Activated naive CD8-positive, alpha-beta T cell (primary cell): ENCODE measurements around the gene MPZL2.
"Not testable (repeated sequence)": the region's sequence is repeated elsewhere in the genome, so short reads cannot be mapped to it uniquely, and the experiment has no call there.

Experiments
- H3K27ac Mint-ChIP-seq: one replicate; pipeline ENCODE4 v1.8.0; 2021; ENCODE audit warnings: mixed read lengths
- H3K27me3 Mint-ChIP-seq: one replicate; pipeline ENCODE4 v1.8.0; 2021; ENCODE audit warnings: mixed read lengths
- H3K36me3 Mint-ChIP-seq: one replicate; pipeline ENCODE4 v1.8.0; 2021; ENCODE audit warnings: mixed read lengths
- H3K4me1 Mint-ChIP-seq: one replicate; pipeline ENCODE4 v1.8.0; 2021; ENCODE audit warnings: low read depth, mixed read lengths
- H3K4me3 Mint-ChIP-seq: one replicate; pipeline ENCODE4 v1.8.0; 2021; ENCODE audit warnings: mild to moderate bottlenecking, mixed read lengths
- H3K9me3 Mint-ChIP-seq: one replicate; pipeline ENCODE4 v1.8.0; 2021; ENCODE audit warnings: low read depth, mixed read lengths

MPZL2 gene

DNA sequence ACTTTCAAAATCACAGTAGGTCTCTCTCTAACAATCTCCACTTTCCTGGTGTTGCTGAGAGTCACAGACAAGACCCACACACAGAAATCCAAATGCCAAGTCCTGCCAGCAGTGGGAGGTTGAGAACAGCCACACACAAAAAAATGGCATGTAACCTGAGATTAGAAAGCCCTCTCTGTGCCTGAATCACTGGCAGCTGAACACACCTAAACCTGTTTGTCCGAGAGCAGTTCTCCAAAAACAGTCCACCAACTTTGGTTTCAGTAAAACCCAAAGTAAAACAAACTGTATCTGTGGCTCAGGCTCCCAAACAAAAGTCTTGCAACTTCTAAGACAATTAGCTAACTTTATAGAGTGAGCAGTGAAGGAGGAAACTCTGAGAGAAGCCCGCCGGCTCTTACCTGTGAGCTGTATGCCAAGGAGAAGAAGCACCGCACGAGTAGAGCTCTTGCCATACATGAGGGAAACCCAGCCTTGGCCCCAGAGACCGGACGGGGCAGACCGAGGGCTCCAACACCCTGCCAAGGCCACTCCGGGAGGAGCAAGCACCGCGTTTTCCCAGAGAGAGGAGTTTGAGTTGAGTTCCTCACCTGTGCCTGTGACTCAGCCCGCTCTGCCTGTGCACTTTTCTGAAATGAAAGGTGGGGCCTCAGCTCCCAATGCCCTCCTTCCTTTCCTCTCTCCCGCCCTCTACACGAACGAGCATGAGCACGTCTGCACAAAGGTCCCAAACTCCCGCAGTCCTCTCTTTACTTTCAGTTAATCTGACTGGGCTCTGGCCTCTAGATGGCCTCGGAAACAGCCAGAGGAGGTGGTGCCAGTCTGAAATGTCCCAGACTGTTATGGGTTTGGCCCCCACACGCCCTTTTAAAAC lies at the start of gene MPZL2:
Gene MPZL2 (minus strand): TSS at position 603 of the 874 bp plus-strand sequence. CDS start 144 bp downstream, at position 459.
- H3K4me3 Mint-ChIP-seq, result peak within 1 kb of the TSS; percentile 92
- no peaks in the 10 kb centered on the region for H3K9me3 Mint-ChIP-seq
- peak within 1 kb of the TSS; percentile 84 for H3K27ac Mint-ChIP-seq
- H3K4me1 Mint-ChIP-seq, result peaks cover 56% of the 10 kb centered on the region
- H3K36me3 Mint-ChIP-seq, result peaks cover 15% of the 10 kb centered on the region
- no peaks in the 10 kb centered on the region for H3K27me3 Mint-ChIP-seq

DNA sequence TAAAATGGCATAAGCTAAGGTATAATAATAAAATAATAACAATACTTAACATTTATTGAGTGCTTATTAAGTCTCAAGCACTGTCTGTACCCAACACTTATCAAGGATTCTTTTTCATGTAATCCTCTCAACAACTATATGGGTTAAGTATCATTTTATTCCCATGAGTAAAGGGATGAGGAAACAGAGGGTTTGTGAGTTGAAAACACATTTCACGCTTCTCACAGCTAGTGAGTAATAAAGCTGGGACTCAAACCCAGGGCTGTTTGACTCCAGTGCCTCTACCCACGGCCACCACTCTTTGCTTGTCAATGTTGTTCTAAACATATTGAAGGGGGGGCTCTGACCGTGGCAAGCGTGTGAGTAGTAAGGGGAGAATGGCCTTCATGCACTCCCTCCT lies 49.1 kb upstream of the MPZL2 start:
- H3K4me1 Mint-ChIP-seq, result peaks cover 93% of the 10 kb centered on the region
- H3K27ac Mint-ChIP-seq, result peak overlapping the region; percentile 95
- H3K36me3 Mint-ChIP-seq, result peaks cover 28% of the 10 kb centered on the region
- H3K4me3 Mint-ChIP-seq, result no peak overlapping the region
- no peaks in the 10 kb centered on the region for H3K27me3 Mint-ChIP-seq
- H3K9me3 Mint-ChIP-seq, result no peaks in the 10 kb centered on the region

DNA sequence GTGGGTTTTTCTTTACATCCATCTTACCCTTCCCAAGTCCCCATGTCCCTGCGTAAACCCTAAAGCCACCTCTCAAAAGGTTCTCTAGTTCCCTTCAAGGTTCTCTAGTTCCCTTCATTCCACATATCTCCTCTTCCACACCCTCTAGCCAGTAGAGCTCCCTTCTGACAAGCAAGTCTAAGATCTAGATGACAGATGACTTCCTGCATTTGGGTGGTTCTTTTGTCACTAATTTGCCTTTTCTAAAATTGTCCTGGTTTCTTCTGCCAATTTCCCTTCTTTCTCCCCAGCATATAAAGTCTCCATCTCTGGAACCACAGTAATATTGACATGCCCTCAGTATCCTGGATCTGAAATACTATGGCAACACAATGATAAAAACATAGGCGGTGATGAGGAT lies 48.2 kb upstream of the MPZL2 start:
- H3K27me3 Mint-ChIP-seq, result no peaks in the 10 kb centered on the region
- H3K4me3 Mint-ChIP-seq, result peak overlapping the region; percentile 40
- peaks cover 95% of the 10 kb centered on the region for H3K4me1 Mint-ChIP-seq
- H3K9me3 Mint-ChIP-seq, result no peaks in the 10 kb centered on the region
- H3K36me3 Mint-ChIP-seq, result peaks cover 30% of the 10 kb centered on the region
- H3K27ac Mint-ChIP-seq, result peak overlapping the region; percentile 94

- H3K4me1 Mint-ChIP-seq, result peaks cover 95% of the 10 kb centered on the region
- peak overlapping the region; percentile 94 for H3K27ac Mint-ChIP-seq
- H3K36me3 Mint-ChIP-seq, result peaks cover 36% of the 10 kb centered on the region
Measured at GRCh38 chr11:118311518-118311917, 47.4 kb upstream of the MPZL2 start.

DNA sequence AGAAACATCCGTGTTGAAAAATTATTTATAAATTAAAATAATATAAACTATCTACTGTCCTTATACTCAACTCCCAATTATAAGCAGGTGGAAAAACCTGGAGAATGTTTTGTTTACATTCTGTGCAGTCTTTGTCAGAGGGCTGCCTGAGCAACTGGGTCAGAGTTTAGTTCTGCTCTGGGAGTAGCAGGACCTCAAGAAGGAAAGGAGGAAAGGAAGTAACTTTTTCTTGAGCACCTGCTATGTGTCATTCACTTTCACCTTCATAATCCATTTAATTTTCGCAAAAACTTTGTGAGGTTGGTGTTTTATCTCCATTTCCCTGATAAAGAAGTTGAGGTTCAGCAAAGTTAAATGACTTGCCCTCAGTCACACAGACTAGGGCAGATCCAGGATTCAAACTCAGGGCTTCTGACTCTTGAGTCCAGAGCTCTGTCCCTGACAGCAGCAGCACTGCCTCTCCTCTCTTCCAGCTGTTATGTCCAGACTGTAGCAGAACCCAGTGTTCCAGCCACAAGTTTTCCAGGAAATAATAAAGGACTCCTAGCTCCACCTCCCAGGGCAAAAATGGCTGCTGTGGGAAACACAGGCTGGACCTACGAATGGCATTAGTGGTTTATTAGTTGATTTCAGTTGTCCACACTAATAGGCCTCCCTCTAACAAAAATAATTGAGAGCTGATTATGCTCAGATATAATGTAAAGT lies 46.8 kb upstream of the MPZL2 start:
- no peaks in the 10 kb centered on the region for H3K9me3 Mint-ChIP-seq
- peak overlapping the region; percentile 53 for H3K4me3 Mint-ChIP-seq
- H3K27me3 Mint-ChIP-seq, result no peaks in the 10 kb centered on the region
- peaks cover 91% of the 10 kb centered on the region for H3K4me1 Mint-ChIP-seq
- H3K36me3 Mint-ChIP-seq, result peaks cover 36% of the 10 kb centered on the region
- H3K27ac Mint-ChIP-seq, result peak overlapping the region; percentile 94

More at GRCh38 chr11:118311518-118311917, 47.4 kb upstream of the MPZL2 start:
- H3K4me3 Mint-ChIP-seq, result peak overlapping the region; percentile 53
- H3K9me3 Mint-ChIP-seq, result no peaks in the 10 kb centered on the region
- no peaks in the 10 kb centered on the region for H3K27me3 Mint-ChIP-seq

DNA sequence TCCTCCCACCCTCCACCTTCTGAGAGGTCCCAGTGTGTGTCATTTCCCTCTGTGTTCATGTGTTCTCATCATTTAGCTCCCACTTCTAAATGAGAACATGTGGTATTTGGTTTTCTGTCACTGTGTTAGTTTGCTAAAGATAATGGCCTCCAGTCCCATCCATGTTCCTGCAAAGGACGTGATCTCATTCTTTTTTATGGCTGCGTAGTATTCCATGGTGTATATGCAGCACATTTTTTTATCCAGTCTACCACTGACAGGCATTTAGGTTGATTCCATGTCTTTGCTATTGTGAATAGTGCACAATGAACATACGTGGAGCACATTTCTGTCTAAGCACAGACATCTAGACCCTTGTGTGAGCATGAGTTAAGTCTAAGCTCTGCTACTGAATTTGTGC lies 46.2 kb upstream of the MPZL2 start:
- peaks cover 89% of the 10 kb centered on the region for H3K4me1 Mint-ChIP-seq
- peak overlapping the region; percentile 91 for H3K27ac Mint-ChIP-seq
- peak overlapping the region; percentile 73 for H3K4me3 Mint-ChIP-seq
- peaks cover 37% of the 10 kb centered on the region for H3K36me3 Mint-ChIP-seq
- no peaks in the 10 kb centered on the region for H3K9me3 Mint-ChIP-seq
- H3K27me3 Mint-ChIP-seq, result no peaks in the 10 kb centered on the region

DNA sequence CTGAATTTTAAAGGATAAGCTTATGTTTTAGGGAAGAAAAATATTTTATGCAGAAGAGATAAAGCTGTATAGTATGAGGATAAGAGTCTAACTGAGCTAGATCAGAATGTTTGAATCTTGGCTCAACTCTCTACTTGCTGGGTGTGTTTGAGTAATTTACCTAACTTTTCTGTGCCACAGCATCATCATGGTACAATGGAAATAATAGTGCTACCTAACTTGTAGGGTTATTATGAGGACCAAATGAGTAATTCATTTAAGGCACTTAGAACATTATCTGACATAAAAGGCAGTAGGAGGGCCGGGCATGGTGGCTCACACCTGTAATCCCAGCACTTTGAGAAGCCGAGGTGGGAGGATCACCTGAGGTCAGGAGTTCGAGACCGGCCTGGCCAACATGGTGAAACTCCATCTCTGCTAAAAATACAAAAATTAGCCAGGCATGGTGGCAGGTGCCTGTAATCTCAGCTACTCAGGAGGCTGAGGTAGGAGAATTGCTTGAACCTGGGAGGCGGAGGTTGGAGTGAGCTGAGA lies 45.0 kb upstream of the MPZL2 start:
- Mint-ChIP-seq H3K36me3 (peaks cover 41% of the 10 kb centered on the region), H3K27ac (peak overlapping the region; percentile 99), H3K4me1 (peaks cover 84% of the 10 kb centered on the region), H3K4me3 (peak overlapping the region; percentile 85)
- H3K9me3 Mint-ChIP-seq, H3K27me3 Mint-ChIP-seq: not testable (repeated sequence)

- Mint-ChIP-seq H3K9me3 (no peaks in the 10 kb centered on the region), H3K4me3 (peak overlapping the region; percentile 85), H3K27ac (peak overlapping the region; percentile 99), H3K27me3 (no peaks in the 10 kb centered on the region), H3K36me3 (peaks cover 33% of the 10 kb centered on the region), H3K4me1 (peaks cover 85% of the 10 kb centered on the region)
Measured at GRCh38 chr11:118306556-118306955, 42.5 kb upstream of the MPZL2 start.

GRCh38 chr11:118305726-118306125 lies 41.6 kb upstream of the MPZL2 start:
- peaks cover 83% of the 10 kb centered on the region for H3K4me1 Mint-ChIP-seq

DNA sequence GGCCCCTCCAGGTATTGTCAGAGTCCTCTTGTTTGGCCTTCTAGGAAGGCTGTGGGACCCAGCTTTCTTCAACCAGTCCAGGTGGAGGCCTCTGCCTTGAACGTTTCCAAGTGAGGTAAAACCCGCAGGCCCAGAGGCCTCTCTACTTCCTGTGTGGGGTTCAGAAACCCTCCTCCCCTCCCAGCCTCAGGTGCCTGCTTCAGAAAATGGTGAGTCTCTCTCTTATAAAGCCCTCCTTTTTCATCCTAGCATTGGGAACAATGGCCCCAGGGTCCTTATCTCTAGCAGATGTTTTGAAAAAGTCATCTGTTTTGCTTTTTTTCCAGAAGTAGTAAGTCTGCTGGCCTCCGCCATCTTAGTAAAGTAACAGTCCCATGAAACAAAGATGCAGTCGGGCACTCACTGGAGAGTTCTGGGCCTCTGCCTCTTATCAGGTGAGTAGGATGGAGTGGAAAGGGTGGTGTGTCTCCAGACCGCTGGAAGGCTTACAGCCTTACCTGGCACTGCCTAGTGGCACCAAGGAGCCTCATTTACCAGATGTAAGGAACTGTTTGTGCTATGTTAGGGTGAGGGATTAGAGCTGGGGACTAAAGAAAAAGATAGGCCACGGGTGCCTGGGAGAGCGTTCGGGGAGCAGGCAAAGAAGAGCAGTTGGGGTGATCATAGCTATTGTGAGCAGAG lies 40.6 kb upstream of the MPZL2 start, which contains the start of gene CD3E:
Gene CD3E (plus strand): TSS at position 163 of the 681 bp plus-strand sequence. CDS start 223 bp downstream, at position 386.
- Mint-ChIP-seq H3K9me3 (no peaks in the 10 kb centered on the region), H3K4me1 (peaks cover 77% of the 10 kb centered on the region), H3K4me3 (peak within 1 kb of the TSS; percentile 100), H3K36me3 (peaks cover 29% of the 10 kb centered on the region), H3K27ac (peak within 1 kb of the TSS; percentile 99), H3K27me3 (no peaks in the 10 kb centered on the region)

More at GRCh38 chr11:118305726-118306125, 41.6 kb upstream of the MPZL2 start:
- Mint-ChIP-seq H3K36me3 (peaks cover 33% of the 10 kb centered on the region), H3K9me3 (no peaks in the 10 kb centered on the region), H3K27ac (peak overlapping the region; percentile 99), H3K27me3 (no peaks in the 10 kb centered on the region), H3K4me3 (peak overlapping the region; percentile 100)

GRCh38 chr11:118304227-118304567 lies 40.1 kb upstream of the MPZL2 start:
- Mint-ChIP-seq H3K9me3 (no peaks in the 10 kb centered on the region), H3K27ac (peak overlapping the region; percentile 99), H3K4me1 (peaks cover 72% of the 10 kb centered on the region), H3K27me3 (no peaks in the 10 kb centered on the region), H3K4me3 (peak overlapping the region; percentile 100), H3K36me3 (peaks cover 29% of the 10 kb centered on the region)

DNA sequence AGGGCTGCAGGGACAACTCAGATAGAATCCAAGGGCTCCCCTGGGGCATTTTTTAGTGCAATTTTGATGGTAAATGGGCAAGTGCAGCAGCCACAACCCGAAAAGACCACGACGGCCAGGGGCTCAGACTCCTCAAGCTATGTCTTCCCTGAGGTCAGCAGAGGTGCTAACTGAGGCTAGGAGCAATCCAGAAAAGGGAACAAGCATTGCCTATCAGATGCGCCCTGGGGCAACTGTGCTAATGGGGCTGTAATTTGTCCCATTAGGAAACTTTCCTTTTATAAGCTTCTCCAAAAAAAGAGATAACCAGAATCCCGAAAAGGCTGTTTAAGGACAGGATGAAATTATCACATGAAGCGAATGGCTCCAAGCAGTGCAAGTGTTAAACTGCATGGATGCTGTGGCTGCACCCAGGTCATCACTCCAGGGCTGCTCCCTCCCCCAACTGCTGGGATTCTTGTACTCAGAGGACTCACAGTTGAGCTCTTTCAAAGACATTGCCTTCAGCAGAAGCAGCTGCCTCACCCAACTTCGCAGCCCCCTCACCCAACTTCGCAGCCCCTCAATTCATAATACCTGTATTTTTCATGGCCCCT lies 37.6 kb upstream of the MPZL2 start:
- Mint-ChIP-seq H3K9me3 (no peaks in the 10 kb centered on the region), H3K36me3 (peaks cover 12% of the 10 kb centered on the region), H3K4me1 (peaks cover 47% of the 10 kb centered on the region), H3K27ac (no peak overlapping the region), H3K27me3 (no peaks in the 10 kb centered on the region), H3K4me3 (no peak overlapping the region)

DNA sequence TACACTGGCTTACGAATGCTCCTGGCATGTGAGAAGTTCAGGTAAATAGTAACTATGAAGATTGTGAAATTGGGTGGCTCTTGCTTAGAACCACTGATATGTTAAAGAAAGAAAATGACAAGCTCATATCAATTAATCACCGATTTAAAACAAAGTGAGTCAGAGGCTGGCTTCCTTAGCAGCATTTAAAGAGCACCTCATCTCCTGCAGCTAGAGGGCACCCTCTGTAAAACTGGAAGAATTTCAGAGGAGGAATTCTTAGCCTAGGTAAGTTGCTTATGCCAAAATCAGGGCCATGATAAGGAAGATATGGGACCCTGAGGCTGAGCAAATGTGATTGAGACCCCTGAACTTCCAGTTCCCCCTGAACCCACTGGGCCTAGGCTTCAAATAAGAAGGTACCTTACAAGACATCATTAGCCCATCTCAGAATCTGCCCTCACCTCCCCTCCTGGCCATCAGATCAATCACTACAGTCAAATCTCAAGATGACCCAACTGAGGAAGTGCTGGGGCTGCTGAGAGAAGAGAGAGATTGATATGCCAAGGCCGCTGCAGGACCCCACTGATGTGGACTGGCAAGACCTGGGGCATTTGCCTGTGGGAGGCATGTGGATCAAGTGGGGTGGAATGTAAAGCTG lies 31.8 kb upstream of the MPZL2 start:
- no peaks in the 10 kb centered on the region for H3K36me3 Mint-ChIP-seq
- no peak overlapping the region for H3K4me3 Mint-ChIP-seq
- peaks cover 24% of the 10 kb centered on the region for H3K4me1 Mint-ChIP-seq
- H3K27me3 Mint-ChIP-seq, result no peaks in the 10 kb centered on the region
- no peaks in the 10 kb centered on the region for H3K9me3 Mint-ChIP-seq
- H3K27ac Mint-ChIP-seq, result peak overlapping the region; percentile 66

DNA sequence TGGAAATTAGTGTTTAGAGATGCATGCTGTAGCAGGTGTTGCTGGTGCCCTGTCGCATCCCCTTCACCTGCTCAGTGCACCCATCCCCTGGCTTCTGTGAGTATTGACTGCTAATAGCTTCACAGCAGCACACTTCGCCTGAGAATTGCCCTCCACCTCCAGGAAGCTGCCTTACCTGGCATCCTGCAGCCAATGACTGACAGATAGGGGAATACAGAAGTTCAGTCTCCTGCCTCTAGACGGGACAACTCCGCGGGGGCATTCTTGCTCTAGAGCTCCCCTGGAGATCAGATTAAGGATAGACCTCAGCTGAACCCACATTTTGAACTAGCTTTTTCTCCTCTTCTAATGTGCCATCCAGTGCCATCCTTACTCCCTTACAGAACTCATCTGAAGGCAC lies 31.1 kb upstream of the MPZL2 start:
- H3K9me3 Mint-ChIP-seq, result no peaks in the 10 kb centered on the region
- no peak overlapping the region for H3K4me3 Mint-ChIP-seq
- H3K27ac Mint-ChIP-seq, result peak overlapping the region; percentile 66
- H3K27me3 Mint-ChIP-seq, result no peaks in the 10 kb centered on the region
- H3K4me1 Mint-ChIP-seq, result peaks cover 26% of the 10 kb centered on the region
- H3K36me3 Mint-ChIP-seq, result no peaks in the 10 kb centered on the region
